Endodermal cell (in vitro differentiated cells): ENCODE results near the gene TIMM8B. TPM values are rescaled to one million over a fixed set of nuclear protein-coding genes. Genes with fewer than 3 reads are reported as not detected.

Experiments
- DNase-seq: peaks from one replicate; pipeline ENCODE4 v3.0.0-alpha.2; 2017
- H3K27ac ChIP-seq: 2 replicates; pipeline ENCODE4 v1.5.1; 2013; ENCODE audit warnings: mild to moderate bottlenecking, low read depth, low read length, moderate library complexity
- H3K27me3 ChIP-seq: 2 replicates; pipeline ENCODE4 v1.6.1; 2013; ENCODE audit warnings: mild to moderate bottlenecking, low read length, moderate library complexity; ENCODE audit not compliant: insufficient read depth, control insufficient read depth, poor library complexity, severe bottlenecking
- H3K36me3 ChIP-seq: 2 replicates; pipeline ENCODE4 v1.7.0; 2013; ENCODE audit warnings: mild to moderate bottlenecking, low read length, moderate library complexity; ENCODE audit not compliant: control insufficient read depth, insufficient read depth
- H3K4me1 ChIP-seq: one replicate; pipeline ENCODE4 v1.7.0; 2013; ENCODE audit warnings: low read length; ENCODE audit not compliant: control insufficient read depth, insufficient read depth
- H3K4me3 ChIP-seq: 2 replicates; pipeline ENCODE4 v1.5.1; 2013; ENCODE audit warnings: mild to moderate bottlenecking, low read length, moderate library complexity
- H3K9ac ChIP-seq: 2 replicates; pipeline ENCODE4 v1.6.1; 2013; ENCODE audit warnings: mild to moderate bottlenecking, low read length, moderate library complexity; ENCODE audit not compliant: poor library complexity, severe bottlenecking; ENCODE audit errors: extremely low read depth
- H3K9me3 ChIP-seq: 2 replicates; pipeline ENCODE4 v1.6.1; 2013; ENCODE audit warnings: mild to moderate bottlenecking, low read length, moderate library complexity; ENCODE audit not compliant: control insufficient read depth
- H3K27ac Mint-ChIP-seq: 2 replicates; pipeline ENCODE4 v1.8.0; 2020; ENCODE audit warnings: mixed read lengths
- H3K27me3 Mint-ChIP-seq: 2 replicates; pipeline ENCODE4 v1.8.0; 2021; ENCODE audit warnings: mild to moderate bottlenecking, mixed read lengths; ENCODE audit not compliant: insufficient read depth
- H3K36me3 Mint-ChIP-seq: 2 replicates; pipeline ENCODE4 v1.8.0; 2020; ENCODE audit warnings: low read depth, mixed read lengths
- H3K4me1 Mint-ChIP-seq: 2 replicates; pipeline ENCODE4 v1.8.0; 2020; ENCODE audit warnings: mixed read lengths
- H3K4me3 Mint-ChIP-seq: 2 replicates; pipeline ENCODE4 v1.8.0; 2020; ENCODE audit warnings: mild to moderate bottlenecking, moderate library complexity, mixed read lengths
- H3K9me3 Mint-ChIP-seq: 2 replicates; pipeline ENCODE4 v1.8.0; 2020; ENCODE audit warnings: mild to moderate bottlenecking, mixed read lengths
- CTCF ChIP-seq: fragments of 200-600 bp; sonication (generic); conservative IDR thresholded peaks from 2 replicates; pipeline ENCODE4 v1.5.0; 2021; ENCODE audit warnings: antibody characterized with exemption, mild to moderate bottlenecking
- WGBS, 2 experiments: methylation state at CpG; one replicate each; pipeline versions ENCODE4 v1.1.5 to v1.1.7; 2013; ENCODE audit warnings: missing lambda C conversion rate in 2 of 2, mixed read lengths in 1 of 2; ENCODE audit not compliant: insufficient coverage in 1 of 2, insufficient read length in 1 of 2; 5-methylcytosine and 5-hydroxymethylcytosine counted together
- total RNA-seq, 2 donors: library from RNA; stranded (reverse); fragmentation: NEBNext Ultra II Directional in 1 of 2; extraction: Animal tissue kit (Norgen Biotek cat#: 25700) in 1 of 2; gene quantifications; 2 replicates in 1 of 2; 3 replicates in 1 of 2; pipeline ENCODE4 v1.2.1, GENCODE V29; 2021

The TIMM8B gene
- total RNA-seq, 2 donors from 2014 or later = 65.1 to 71.3 TPM

GRCh38 chr11:112057170-112057569 is 29.4 kb downstream of the TIMM8B start:
- TF ChIP-seq CTCF = no peak
- Histone ChIP-seq H3K4me3 (no peak overlapping the region), H3K4me1 (peaks cover 3% of the 10 kb centered on the region), H3K9ac (no peak overlapping the region), H3K9me3 (no peaks in the 10 kb centered on the region), H3K36me3 (peaks cover 80% of the 10 kb centered on the region), H3K27ac (no peak overlapping the region), H3K27me3 (no peaks in the 10 kb centered on the region)
- 84 to 94% methylated on average over 3 to 4 of the region's 4 CpGs for WGBS, 2 experiments
- no peak overlapping the region for H3K27ac Mint-ChIP-seq
- no peak overlapping the region for H3K4me3 Mint-ChIP-seq
- no peaks in the 10 kb centered on the region for H3K9me3 Mint-ChIP-seq
- no peaks in the 10 kb centered on the region for H3K27me3 Mint-ChIP-seq
- H3K4me1 Mint-ChIP-seq = no peaks in the 10 kb centered on the region
- peaks cover 66% of the 10 kb centered on the region for H3K36me3 Mint-ChIP-seq
- DNase-seq = no peak

GRCh38 chr11:112051768-112052167 is 34.8 kb downstream of the TIMM8B start:
- Histone ChIP-seq H3K9ac (no peak overlapping the region), H3K9me3 (no peaks in the 10 kb centered on the region), H3K36me3 (peaks cover 84% of the 10 kb centered on the region), H3K27ac (no peak overlapping the region), H3K27me3 (no peaks in the 10 kb centered on the region), H3K4me3 (no peak overlapping the region), H3K4me1 (peaks cover 3% of the 10 kb centered on the region)
- Mint-ChIP-seq H3K27me3 (no peaks in the 10 kb centered on the region), H3K27ac (no peak overlapping the region), H3K9me3 (peaks cover 3% of the 10 kb centered on the region), H3K36me3 (peaks cover 80% of the 10 kb centered on the region), H3K4me3 (no peak overlapping the region), H3K4me1 (no peaks in the 10 kb centered on the region)
- DNase-seq = no peak
- WGBS, 2 experiments = 100% methylated on average over 1 to 3 of the region's 3 CpGs
- TF ChIP-seq CTCF = no peak

GRCh38 chr11:112050721-112051120 is 35.8 kb downstream of the TIMM8B start:
- Histone ChIP-seq H3K36me3 (peaks cover 85% of the 10 kb centered on the region), H3K9me3 (no peaks in the 10 kb centered on the region), H3K27ac (no peak overlapping the region), H3K4me1 (peaks cover 3% of the 10 kb centered on the region), H3K9ac (no peak overlapping the region), H3K4me3 (no peak overlapping the region), H3K27me3 (no peaks in the 10 kb centered on the region)
- Mint-ChIP-seq H3K36me3 (peaks cover 84% of the 10 kb centered on the region), H3K9me3 (peaks cover 7% of the 10 kb centered on the region), H3K27me3 (no peaks in the 10 kb centered on the region), H3K4me1 (no peaks in the 10 kb centered on the region), H3K27ac (no peak overlapping the region), H3K4me3 (no peak overlapping the region)
- 100% methylated on average over 1 of the region's 3 CpGs; no CpG with 5 or more reads in 1 of the 2 experiments for WGBS, 2 experiments
- DNase-seq = no peak
- TF ChIP-seq CTCF = no peak
